Measurements from ENCODE around the gene IKBKE. TPM values are rescaled to one million over a fixed set of nuclear protein-coding genes. Genes with fewer than 3 reads are reported as not detected.

The IKBKE gene
- total RNA-seq, 6 donors from 2014 or later: 7.4 to 25.1 (median 9.2) TPM

- H3K4me1 ChIP-seq: no peaks in the 10 kb centered on the region
- no peaks in the 10 kb centered on the region for H3K27me3 ChIP-seq
- peaks cover 9 to 86% (median 64%) of the 10 kb centered on the region in 4 donors for H3K36me3 ChIP-seq
- ATAC-seq (ENCODE audit: low FRiP score in 2 of 2): no peak
- no peak for DNase-seq
- H3K9me3 ChIP-seq: no peaks in the 10 kb centered on the region
- 92 to 93% methylated on average over 11 of the region's 11 CpGs for WGBS, 2 donors
- H3K27ac ChIP-seq: no peak overlapping the region
- no peak for TF ChIP-seq CTCF (IDR thresholded peaks at IDR 0.05)
- TF ChIP-seq POLR2AphosphoS5 (IDR thresholded peaks at IDR 0.05): no peak
- TF ChIP-seq EP300 (IDR thresholded peaks at IDR 0.05): no peak
- no peak for TF ChIP-seq POLR2A (IDR thresholded peaks at IDR 0.05)
- no peak overlapping the region for H3K4me3 ChIP-seq
Observed at GRCh38 chr1:206446688-206447421, 23.4 kb upstream of the IKBKE start.

- no peak for DNase-seq
- Histone ChIP-seq H3K9me3 (no peaks in the 10 kb centered on the region), H3K4me1 (no peaks in the 10 kb centered on the region), H3K27me3 (no peaks in the 10 kb centered on the region), H3K27ac (no peak overlapping the region), H3K36me3 (peaks cover 9 to 86% (median 60%) of the 10 kb centered on the region in 4 donors), H3K4me3 (no peak overlapping the region)
- TF ChIP-seq EP300 (IDR thresholded peaks at IDR 0.05): no peak
- TF ChIP-seq CTCF (IDR thresholded peaks at IDR 0.05): no peak
- ATAC-seq (ENCODE audit: low FRiP score in 2 of 2): no peak
- WGBS, 2 donors: 89 to 100% methylated on average over 1 to 3 of the region's 3 CpGs
Observed at GRCh38 chr1:206447422-206447765, 22.9 kb upstream of the IKBKE start.

GRCh38 chr1:206447792-206448191, 22.5 kb upstream of the IKBKE start:
- Histone ChIP-seq H3K9me3 (no peaks in the 10 kb centered on the region), H3K4me3 (no peak overlapping the region), H3K4me1 (no peaks in the 10 kb centered on the region), H3K27me3 (no peaks in the 10 kb centered on the region), H3K36me3 (peaks cover 9 to 84% (median 56%) of the 10 kb centered on the region in 4 donors), H3K27ac (no peak overlapping the region)
- ATAC-seq (ENCODE audit: low FRiP score in 2 of 2) (no peak), DNase-seq (no peak)
- TF ChIP-seq POLR2AphosphoS5 (IDR thresholded peaks at IDR 0.05) (no peak), EP300 (IDR thresholded peaks at IDR 0.05) (no peak)
- WGBS, 2 donors: 85 to 97% methylated on average over 3 to 4 of the region's 4 CpGs

GRCh38 chr1:206448471-206448870, 21.8 kb upstream of the IKBKE start:
- Histone ChIP-seq H3K4me3 (no peak overlapping the region), H3K27ac (no peak overlapping the region), H3K9me3 (no peaks in the 10 kb centered on the region), H3K27me3 (no peaks in the 10 kb centered on the region), H3K36me3 (peaks cover 9 to 83% (median 58%) of the 10 kb centered on the region in 4 donors), H3K4me1 (no peaks in the 10 kb centered on the region)
- TF ChIP-seq POLR2A (IDR thresholded peaks at IDR 0.05): no peak
- TF ChIP-seq EP300 (IDR thresholded peaks at IDR 0.05): no peak
- TF ChIP-seq CTCF (IDR thresholded peaks at IDR 0.05): no peak
- TF ChIP-seq POLR2AphosphoS5 (IDR thresholded peaks at IDR 0.05): no peak
- DNase-seq: no peak
- no peak for ATAC-seq (ENCODE audit: low FRiP score in 2 of 2)
- 80 to 84% methylated on average over 4 of the region's 4 CpGs for WGBS, 2 donors

GRCh38 chr1:206449565-206449964, 20.7 kb upstream of the IKBKE start:
- Histone ChIP-seq H3K9me3 (no peaks in the 10 kb centered on the region), H3K27ac (no peak overlapping the region), H3K36me3 (peaks cover 9 to 83% (median 62%) of the 10 kb centered on the region in 4 donors), H3K4me1 (no peaks in the 10 kb centered on the region), H3K27me3 (no peaks in the 10 kb centered on the region), H3K4me3 (no peak overlapping the region)
- TF ChIP-seq CTCF (IDR thresholded peaks at IDR 0.05) (no peak), EP300 (IDR thresholded peaks at IDR 0.05) (no peak), POLR2A (IDR thresholded peaks at IDR 0.05) (no peak), POLR2AphosphoS5 (IDR thresholded peaks at IDR 0.05) (no peak)
- DNase-seq: no peak
- whole genome bisulfite sequencing, 2 donors: 48 to 59% methylated on average over 1 of the region's 1 CpG
- ATAC-seq (ENCODE audit: low FRiP score in 2 of 2): no peak
